Immature natural killer cell (primary cell): Measurements from ENCODE around the gene FAM20A. TPM values are rescaled to one million over a fixed set of nuclear protein-coding genes. Genes with fewer than 3 reads are reported as not detected.

Source experiments
- DNase-seq, 3 donors: peaks; one replicate each; pipeline ENCODE4 v3.0.0; 2022; ENCODE audit warnings: mixed read lengths in 1 of 3
- H3K27ac Mint-ChIP-seq, 6 donors: one replicate each; pipeline ENCODE4 v1.8.0; 2020; ENCODE audit warnings: mixed read lengths in 6 of 6, mild to moderate bottlenecking in 5 of 6, inconsistent platforms in 4 of 6, moderate library complexity in 3 of 6
- H3K27me3 Mint-ChIP-seq, 3 donors: one replicate each; pipeline ENCODE4 v1.8.0; 2020 to 2021; ENCODE audit warnings: low read depth in 3 of 3, mild to moderate bottlenecking in 3 of 3, mixed read lengths in 3 of 3, moderate library complexity in 3 of 3, inconsistent platforms in 1 of 3
- H3K36me3 Mint-ChIP-seq, 3 donors: one replicate each; pipeline ENCODE4 v1.8.0; 2020; ENCODE audit warnings: mixed read lengths in 3 of 3, inconsistent platforms in 2 of 3, mild to moderate bottlenecking in 2 of 3
- H3K4me1 Mint-ChIP-seq, 2 donors: one replicate each; pipeline ENCODE4 v1.8.0; 2020; ENCODE audit warnings: inconsistent platforms in 2 of 2, mild to moderate bottlenecking in 2 of 2, mixed read lengths in 2 of 2, moderate library complexity in 1 of 2
- H3K4me3 Mint-ChIP-seq, 5 donors: one replicate each; pipeline ENCODE4 v1.8.0; 2020; ENCODE audit warnings: mild to moderate bottlenecking in 5 of 5, mixed read lengths in 5 of 5, inconsistent platforms in 3 of 5, moderate library complexity in 3 of 5
- H3K9me3 Mint-ChIP-seq, 6 donors: one replicate each; pipeline ENCODE4 v1.8.0; 2020; ENCODE audit warnings: mild to moderate bottlenecking in 6 of 6, mixed read lengths in 6 of 6, inconsistent platforms in 4 of 6, moderate library complexity in 3 of 6
- polyA plus RNA-seq, 3 donors: library from polyadenylated mRNA; unstranded; fragments of 300-500 nt; fragmentation: Illumina TruSeq; gene quantifications; one replicate each; pipeline ENCODE4 v1.2.3, GENCODE V29; 2021

Gene FAM20A
- polyA plus RNA-seq, 3 donors from 2014 or later: not detected

DNA sequence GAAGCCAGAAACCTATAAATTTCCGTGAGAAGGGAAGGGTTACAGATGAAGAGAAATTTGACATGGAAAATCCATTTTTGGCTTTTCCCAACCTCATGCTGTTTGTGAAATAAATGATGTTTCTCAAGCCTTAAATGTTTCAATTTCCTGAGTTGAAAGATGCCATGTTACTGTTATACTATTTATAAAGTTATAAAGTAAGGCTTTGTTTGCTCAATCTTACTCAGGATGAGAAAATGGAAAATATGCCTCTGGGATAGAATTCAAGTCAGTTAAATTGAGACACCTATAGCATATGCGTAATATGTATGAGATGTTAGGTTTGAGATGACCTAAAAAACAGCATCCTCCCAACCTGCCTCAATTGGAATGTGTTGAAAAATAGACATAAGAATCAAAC lies 19.9 kb upstream of the FAM20A start:
- no peak overlapping the region for H3K27ac Mint-ChIP-seq
- H3K36me3 Mint-ChIP-seq: peaks cover 0 to 5% (median 0%) of the 10 kb centered on the region in 3 donors
- H3K4me3 Mint-ChIP-seq: no peak overlapping the region
- no peak for DNase-seq
- H3K9me3 Mint-ChIP-seq: peaks cover 0 to 6% (median 0%) of the 10 kb centered on the region in 6 donors
- peaks cover 2 to 15% (median 14%) of the 10 kb centered on the region in 3 donors for H3K27me3 Mint-ChIP-seq
- H3K4me1 Mint-ChIP-seq: no peaks in the 10 kb centered on the region

- H3K27me3 Mint-ChIP-seq: peaks cover 0 to 21% (median 18%) of the 10 kb centered on the region in 3 donors
- H3K4me3 Mint-ChIP-seq: no peak overlapping the region
- H3K27ac Mint-ChIP-seq: no peak overlapping the region
- H3K36me3 Mint-ChIP-seq: peaks cover 0 to 5% (median 0%) of the 10 kb centered on the region in 3 donors
- H3K9me3 Mint-ChIP-seq: peaks cover 0 to 11% (median 0%) of the 10 kb centered on the region in 6 donors
- no peak for DNase-seq
- H3K4me1 Mint-ChIP-seq: no peaks in the 10 kb centered on the region
Observed at GRCh38 chr17:68616334-68616733, 15.2 kb upstream of the FAM20A start.

DNA sequence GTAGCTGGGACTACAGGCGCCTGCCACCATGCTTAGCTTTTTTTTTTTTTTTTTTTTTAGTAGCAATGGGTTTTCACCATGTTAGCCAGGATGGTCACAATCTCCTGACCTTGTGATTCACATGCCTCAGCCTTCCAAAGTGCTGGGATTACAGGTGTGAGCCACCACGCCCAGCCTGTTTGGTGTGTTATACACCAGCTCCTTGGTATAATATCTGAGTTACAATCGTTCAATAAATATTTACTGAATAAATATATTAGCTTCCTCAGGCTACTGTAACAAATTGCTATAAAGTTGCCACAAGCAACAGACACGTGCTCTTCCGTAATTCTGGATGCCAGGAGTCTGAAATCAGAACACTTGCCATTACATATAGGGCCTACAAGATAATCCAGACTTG lies 13.6 kb upstream of the FAM20A start:
- Mint-ChIP-seq H3K4me1 (no peaks in the 10 kb centered on the region), H3K27ac (no peak overlapping the region), H3K9me3 (peaks cover 11 to 15% (median 13%) of the 10 kb centered on the region in 6 donors), H3K27me3 (peaks cover 2 to 17% (median 16%) of the 10 kb centered on the region in 3 donors), H3K4me3 (no peak overlapping the region), H3K36me3 (no peaks in the 10 kb centered on the region)
- no peak for DNase-seq

DNA sequence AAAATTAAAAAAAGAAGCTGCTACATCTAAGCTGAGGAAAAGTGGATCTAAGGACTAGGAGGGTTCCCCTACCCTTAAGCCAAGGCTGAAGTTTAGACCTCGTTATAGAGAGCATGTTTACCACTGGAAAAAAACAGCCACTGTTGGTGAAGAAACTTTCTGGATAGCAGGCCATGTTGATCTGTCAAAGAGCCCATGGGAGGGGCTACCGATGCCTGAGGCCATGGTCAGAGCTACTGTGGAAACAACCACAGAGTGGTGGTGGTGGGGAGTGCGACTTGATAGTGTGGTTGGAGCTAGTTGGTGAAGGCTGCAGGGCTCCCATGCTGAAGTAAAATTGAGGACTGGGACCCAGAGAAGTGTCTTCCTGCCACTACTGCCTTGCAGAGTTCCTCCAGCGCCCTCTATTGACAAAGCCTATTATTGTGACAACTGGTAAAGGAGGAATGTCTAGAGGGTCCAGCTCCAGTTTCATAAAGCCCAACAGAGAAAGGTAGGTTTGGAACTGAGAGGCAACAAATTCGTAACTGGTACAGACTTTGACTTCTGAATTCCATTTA lies 12.7 kb upstream of the FAM20A start:
- DNase-seq: peak; percentile 21 to 38 (median 25)
- H3K27ac Mint-ChIP-seq: no peak overlapping the region
- no peaks in the 10 kb centered on the region for H3K4me1 Mint-ChIP-seq
- H3K27me3 Mint-ChIP-seq: peaks cover 2 to 18% (median 14%) of the 10 kb centered on the region in 3 donors
- H3K4me3 Mint-ChIP-seq: no peak overlapping the region
- H3K9me3 Mint-ChIP-seq: peaks cover 15 to 23% (median 20%) of the 10 kb centered on the region in 6 donors
- peaks cover 0 to 4% (median 0%) of the 10 kb centered on the region in 3 donors for H3K36me3 Mint-ChIP-seq

- Mint-ChIP-seq H3K27me3 (peaks cover 2 to 19% (median 9%) of the 10 kb centered on the region in 3 donors), H3K4me3 (no peak overlapping the region), H3K4me1 (no peaks in the 10 kb centered on the region), H3K27ac (no peak overlapping the region), H3K36me3 (peaks cover 0 to 4% (median 0%) of the 10 kb centered on the region in 3 donors), H3K9me3 (peaks cover 15 to 32% (median 26%) of the 10 kb centered on the region in 6 donors)
- no peak for DNase-seq
Observed at GRCh38 chr17:68612923-68613292, 11.7 kb upstream of the FAM20A start.

DNA sequence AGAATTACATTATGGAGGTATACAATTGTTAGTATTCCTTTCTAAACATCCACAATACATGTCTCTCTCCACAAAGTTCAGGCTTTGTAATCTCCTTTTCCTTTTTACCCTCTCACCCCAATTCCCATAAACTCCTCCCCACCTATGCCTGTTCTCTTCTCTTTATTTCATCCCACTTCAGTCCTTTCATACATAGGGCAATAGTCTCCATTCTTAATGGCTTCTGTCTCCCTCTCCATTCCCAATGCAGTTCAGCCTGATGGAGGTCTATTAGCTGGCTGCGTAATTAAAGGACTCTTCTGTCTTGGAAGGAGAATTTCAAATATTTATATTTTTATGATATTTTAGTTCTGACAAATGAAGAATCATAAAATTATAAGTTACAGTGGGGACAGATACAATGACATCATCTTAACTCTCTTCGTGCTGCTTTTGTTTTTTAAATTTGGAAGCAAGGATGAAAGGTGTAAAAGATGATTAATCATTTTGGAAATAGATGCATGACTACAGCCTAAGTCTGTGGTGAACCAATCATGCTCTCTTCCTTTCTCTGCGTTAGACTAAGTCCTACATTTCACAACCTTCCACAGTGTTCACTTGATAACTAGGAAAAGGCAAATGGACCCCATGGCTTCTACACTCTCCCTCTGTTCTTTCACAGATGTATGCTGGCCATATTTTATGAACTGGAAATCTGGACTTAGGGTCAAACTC lies 11.2 kb upstream of the FAM20A start:
- Mint-ChIP-seq H3K27me3 (peaks cover 2 to 19% (median 6%) of the 10 kb centered on the region in 3 donors), H3K4me1 (no peaks in the 10 kb centered on the region), H3K27ac (no peak overlapping the region), H3K4me3 (no peak overlapping the region), H3K36me3 (peaks cover 0 to 4% (median 0%) of the 10 kb centered on the region in 3 donors), H3K9me3 (peaks cover 15 to 38% (median 31%) of the 10 kb centered on the region in 6 donors)
- no peak for DNase-seq

GRCh38 chr17:68611353-68612208 lies 10.4 kb upstream of the FAM20A start:
- Mint-ChIP-seq H3K4me1 (no peaks in the 10 kb centered on the region), H3K4me3 (no peak overlapping the region), H3K27me3 (peaks cover 2 to 19% (median 6%) of the 10 kb centered on the region in 3 donors), H3K9me3 (peaks cover 15 to 45% (median 33%) of the 10 kb centered on the region in 6 donors), H3K36me3 (peaks cover 0 to 4% (median 0%) of the 10 kb centered on the region in 3 donors), H3K27ac (no peak overlapping the region)
- DNase-seq: no peak

- H3K27ac Mint-ChIP-seq: no peak overlapping the region
- no peak overlapping the region for H3K4me3 Mint-ChIP-seq
- no peak for DNase-seq
- H3K4me1 Mint-ChIP-seq: peaks cover 0 to 4% of the 10 kb centered on the region in 2 donors
- peaks cover 0 to 4% (median 0%) of the 10 kb centered on the region in 3 donors for H3K36me3 Mint-ChIP-seq
- H3K27me3 Mint-ChIP-seq: peaks cover 2 to 22% (median 3%) of the 10 kb centered on the region in 3 donors
- peaks cover 15 to 45% (median 34%) of the 10 kb centered on the region in 6 donors for H3K9me3 Mint-ChIP-seq
Observed at GRCh38 chr17:68610554-68610953, 9.4 kb upstream of the FAM20A start.

DNA sequence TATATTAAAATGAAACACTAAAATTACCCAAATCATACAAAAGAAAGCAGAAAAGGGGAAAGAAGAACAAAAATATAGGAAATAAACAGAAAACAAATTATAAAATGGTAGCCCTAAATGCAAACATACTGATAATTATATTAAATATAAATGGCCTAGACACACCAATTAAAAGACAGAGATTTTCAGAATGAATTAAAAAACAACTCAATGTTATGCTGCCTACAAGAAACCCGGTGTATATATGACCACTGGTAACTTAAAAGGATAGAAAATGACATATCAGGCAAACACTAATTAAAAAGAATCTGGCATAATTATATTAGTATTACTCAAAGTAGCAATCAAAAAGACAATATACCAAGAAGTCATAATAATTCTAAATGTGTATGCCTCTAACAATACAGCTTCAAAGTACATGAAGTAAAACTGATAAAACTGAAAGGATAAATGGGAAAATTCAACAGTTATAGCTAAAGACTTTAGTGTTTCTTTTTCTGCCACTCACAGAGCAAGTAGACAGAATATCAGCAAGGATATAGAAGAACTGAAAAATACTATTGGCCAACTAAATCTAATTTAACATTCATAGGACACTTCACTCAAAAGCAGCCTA lies 7.5 kb upstream of the FAM20A start:
- Mint-ChIP-seq H3K9me3 (peaks cover 15 to 45% (median 34%) of the 10 kb centered on the region in 6 donors), H3K27ac (no peak overlapping the region), H3K4me3 (no peak overlapping the region), H3K36me3 (peaks cover 0 to 4% (median 0%) of the 10 kb centered on the region in 3 donors), H3K4me1 (peaks cover 0 to 4% of the 10 kb centered on the region in 2 donors), H3K27me3 (peaks cover 2 to 23% (median 5%) of the 10 kb centered on the region in 3 donors)
- DNase-seq: no peak

DNA sequence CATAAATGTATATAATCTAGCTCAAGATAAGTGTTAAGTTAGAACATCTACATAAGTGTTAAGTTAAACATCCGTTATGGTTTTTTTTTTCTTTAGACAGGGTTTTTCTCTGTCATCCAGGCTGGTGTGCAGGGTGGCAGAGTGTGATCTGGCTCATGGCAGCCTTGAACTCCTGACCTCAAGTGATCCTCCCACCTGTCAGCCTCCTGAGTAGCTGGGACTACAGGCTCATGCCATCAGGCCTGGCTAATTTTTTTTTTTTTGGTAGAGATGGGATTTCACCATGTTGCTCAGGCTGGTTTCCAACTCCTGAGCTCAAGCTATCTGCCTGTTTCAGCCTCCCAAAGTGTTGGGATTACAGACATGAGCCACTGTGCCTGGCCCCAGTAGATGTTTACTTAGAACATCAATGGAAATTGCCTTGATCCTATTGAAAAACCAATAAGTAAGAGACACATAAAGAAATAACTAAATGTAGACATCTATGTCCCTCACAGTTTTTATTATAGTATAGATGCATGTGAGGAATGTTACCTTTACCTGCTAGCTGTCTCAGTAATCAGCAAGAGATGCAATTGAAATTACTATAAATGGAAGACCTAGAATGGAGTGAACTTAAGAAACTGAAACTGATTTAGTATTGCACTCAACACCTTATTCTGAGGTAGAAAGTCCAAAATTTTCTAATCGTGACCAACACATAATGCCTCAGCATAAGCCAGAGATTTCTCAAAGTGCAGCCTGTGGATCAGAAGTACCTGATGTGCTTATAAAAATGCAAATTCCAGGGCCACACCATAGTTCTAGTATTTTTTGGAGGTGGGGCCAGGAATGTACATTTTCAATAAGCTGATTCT lies 5.5 kb upstream of the FAM20A start:
- Mint-ChIP-seq H3K36me3 (peaks cover 0 to 4% (median 0%) of the 10 kb centered on the region in 3 donors), H3K27ac (no peak overlapping the region), H3K9me3 (peaks cover 11 to 45% (median 34%) of the 10 kb centered on the region in 6 donors), H3K27me3 (peaks cover 6 to 37% (median 8%) of the 10 kb centered on the region in 3 donors), H3K4me3 (no peak overlapping the region), H3K4me1 (peaks cover 0 to 6% of the 10 kb centered on the region in 2 donors)
- no peak for DNase-seq

DNA sequence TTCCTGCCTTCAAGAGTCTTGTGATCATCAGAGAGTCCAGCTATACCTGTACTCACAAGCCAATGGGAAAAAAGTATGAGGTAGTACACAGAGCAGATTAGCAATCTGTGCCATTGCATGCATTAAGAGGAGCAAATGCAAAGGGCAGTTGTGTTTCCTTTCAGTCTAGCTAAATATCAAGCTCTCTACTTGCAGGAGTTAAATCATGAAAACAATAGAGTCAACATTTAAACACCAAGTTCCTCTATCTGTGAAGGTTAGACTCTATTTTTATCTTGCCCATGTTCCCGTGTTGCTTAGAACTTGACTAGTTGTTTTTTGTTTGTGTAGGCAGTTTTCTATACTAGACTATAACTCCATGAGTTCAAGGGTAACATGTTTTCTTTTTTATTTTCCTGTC lies 4.7 kb upstream of the FAM20A start:
- H3K4me3 Mint-ChIP-seq: no peak overlapping the region
- H3K36me3 Mint-ChIP-seq: peaks cover 0 to 4% (median 0%) of the 10 kb centered on the region in 3 donors
- peaks cover 0 to 6% of the 10 kb centered on the region in 2 donors for H3K4me1 Mint-ChIP-seq
- H3K27ac Mint-ChIP-seq: no peak overlapping the region
- peaks cover 6 to 36% (median 13%) of the 10 kb centered on the region in 3 donors for H3K27me3 Mint-ChIP-seq
- no peak for DNase-seq
- H3K9me3 Mint-ChIP-seq: peaks cover 10 to 43% (median 32%) of the 10 kb centered on the region in 6 donors

- Mint-ChIP-seq H3K4me1 (peaks cover 8 to 10% of the 10 kb centered on the region in 2 donors), H3K27ac (no peak overlapping the region), H3K36me3 (no peaks in the 10 kb centered on the region), H3K9me3 (peaks cover 1 to 21% (median 14%) of the 10 kb centered on the region in 6 donors), H3K4me3 (no peak overlapping the region), H3K27me3 (peaks cover 4 to 37% (median 16%) of the 10 kb centered on the region in 3 donors)
- no peak for DNase-seq
Observed at GRCh38 chr17:68603656-68604055, 2.5 kb upstream of the FAM20A start.
